Loucy (cell line): Measurements from ENCODE around the gene FGD3.
A peak's percentile ranks its signal among the peaks of the same experiment; 100 is the strongest.

Experiments used
- H2AFZ ChIP-seq: fragments of 200-600 bp; sonication (generic); 2 replicates; pipeline ENCODE4 v1.6.0; 2016; ENCODE audit warnings: antibody characterized with exemption, mild to moderate bottlenecking, low read length, moderate library complexity
- H3F3A ChIP-seq: fragments of 200-600 bp; 2 replicates; pipeline ENCODE4 v1.6.0; 2016; ENCODE audit warnings: antibody characterized with exemption, low read depth, mild to moderate bottlenecking
- H3K27me3 ChIP-seq: fragments of 200-600 bp; sonication (generic); 2 replicates; pipeline ENCODE4 v1.6.1; 2014; ENCODE audit warnings: low read length, mild to moderate bottlenecking; ENCODE audit not compliant: insufficient read depth, poor library complexity, severe bottlenecking
- H3K36me3 ChIP-seq: fragments of 200-600 bp; sonication (generic); 2 replicates; pipeline ENCODE4 v1.6.1; 2016; ENCODE audit warnings: low read length; ENCODE audit not compliant: insufficient read depth
- H3K4me1 ChIP-seq: fragments of 200-600 bp; sonication (generic); 2 replicates; pipeline ENCODE4 v1.5.1; 2014; ENCODE audit warnings: low read length, mild to moderate bottlenecking; ENCODE audit not compliant: insufficient read depth, poor library complexity, severe bottlenecking
- H3K4me2 ChIP-seq: fragments of 200-600 bp; sonication (generic); 2 replicates; pipeline ENCODE4 v1.6.0; 2014; ENCODE audit warnings: antibody characterized with exemption, low read length, low read depth, mild to moderate bottlenecking; ENCODE audit not compliant: poor library complexity, severe bottlenecking
- H3K4me3 ChIP-seq: fragments of 200-600 bp; sonication (generic); 2 replicates; pipeline ENCODE4 v1.5.1; 2014; ENCODE audit warnings: low read length, mild to moderate bottlenecking, mixed read lengths; ENCODE audit not compliant: poor library complexity, severe bottlenecking
- H3K79me2 ChIP-seq: fragments of 200-600 bp; sonication (generic); 2 replicates; pipeline ENCODE4 v1.6.1; 2014; ENCODE audit warnings: low read length; ENCODE audit not compliant: insufficient read depth
- H3K9ac ChIP-seq: fragments of 200-600 bp; sonication (generic); 2 replicates; pipeline ENCODE4 v1.6.0; 2014; ENCODE audit warnings: mild to moderate bottlenecking, low read depth, low read length, moderate library complexity; ENCODE audit not compliant: poor library complexity, severe bottlenecking
- H3K9me2 ChIP-seq: fragments of 200-600 bp; sonication (generic); replicated peaks from 2 replicates; pipeline ENCODE4 v1.6.1; 2016; ENCODE audit warnings: low read depth, low read length, mixed read lengths
- H3K9me3 ChIP-seq: fragments of 200-600 bp; sonication (generic); 2 replicates; pipeline ENCODE4 v1.6.1; 2014; ENCODE audit warnings: mild to moderate bottlenecking, antibody characterized with exemption, low read length, low read depth; ENCODE audit not compliant: insufficient read depth
- H4K20me1 ChIP-seq: fragments of 200-600 bp; sonication (generic); 2 replicates; pipeline ENCODE4 v1.6.0; 2014; ENCODE audit warnings: antibody characterized with exemption, low read length, mild to moderate bottlenecking; ENCODE audit not compliant: insufficient read depth, poor library complexity, severe bottlenecking
- EZH2phosphoT487 ChIP-seq: fragments of 200-600 bp; IDR thresholded peaks from 2 replicates; pipeline ENCODE4 v1.6.1; 2018; ENCODE audit warnings: antibody characterized with exemption, mild to moderate bottlenecking, moderate library complexity, borderline replicate concordance
- TF ChIP-seq, protein P1 (sequence below): fragments of 200-600 bp; sonication (generic); conservative IDR thresholded peaks from 2 replicates; pipeline ENCODE4 v1.5.1; 2014; ENCODE audit warnings: mild to moderate bottlenecking, antibody characterized with exemption, low read length

FGD3 gene

DNA sequence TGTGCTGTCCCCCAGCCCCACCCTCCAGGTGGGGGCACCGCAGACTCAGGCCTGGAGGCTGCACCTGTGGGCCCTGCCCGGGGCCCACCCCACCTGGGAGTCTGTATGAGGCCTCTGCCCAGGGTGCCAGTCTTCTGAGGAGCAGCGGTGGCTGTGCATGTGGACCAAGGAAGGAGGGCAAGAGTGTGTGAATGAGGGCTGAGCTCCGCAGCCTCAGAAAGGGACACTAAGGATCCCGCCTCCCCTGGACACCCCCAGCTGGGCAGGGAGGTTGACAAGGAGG is 19.1 kb downstream of the FGD3 start:
- peaks cover 82% of the 10 kb centered on the region for H3K79me2 ChIP-seq
- H3K9ac ChIP-seq, result peak overlapping the region; percentile 97
- H3K27me3 ChIP-seq, result no peaks in the 10 kb centered on the region
- H3K4me1 ChIP-seq, result peaks cover 70% of the 10 kb centered on the region
- H4K20me1 ChIP-seq, result peaks cover 42% of the 10 kb centered on the region
- TF ChIP-seq EZH2phosphoT487, result no peak
- TF ChIP-seq, protein P1, sequence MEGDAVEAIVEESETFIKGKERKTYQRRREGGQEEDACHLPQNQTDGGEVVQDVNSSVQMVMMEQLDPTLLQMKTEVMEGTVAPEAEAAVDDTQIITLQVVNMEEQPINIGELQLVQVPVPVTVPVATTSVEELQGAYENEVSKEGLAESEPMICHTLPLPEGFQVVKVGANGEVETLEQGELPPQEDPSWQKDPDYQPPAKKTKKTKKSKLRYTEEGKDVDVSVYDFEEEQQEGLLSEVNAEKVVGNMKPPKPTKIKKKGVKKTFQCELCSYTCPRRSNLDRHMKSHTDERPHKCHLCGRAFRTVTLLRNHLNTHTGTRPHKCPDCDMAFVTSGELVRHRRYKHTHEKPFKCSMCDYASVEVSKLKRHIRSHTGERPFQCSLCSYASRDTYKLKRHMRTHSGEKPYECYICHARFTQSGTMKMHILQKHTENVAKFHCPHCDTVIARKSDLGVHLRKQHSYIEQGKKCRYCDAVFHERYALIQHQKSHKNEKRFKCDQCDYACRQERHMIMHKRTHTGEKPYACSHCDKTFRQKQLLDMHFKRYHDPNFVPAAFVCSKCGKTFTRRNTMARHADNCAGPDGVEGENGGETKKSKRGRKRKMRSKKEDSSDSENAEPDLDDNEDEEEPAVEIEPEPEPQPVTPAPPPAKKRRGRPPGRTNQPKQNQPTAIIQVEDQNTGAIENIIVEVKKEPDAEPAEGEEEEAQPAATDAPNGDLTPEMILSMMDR, result no peak
- H3K4me2 ChIP-seq, result peak overlapping the region; percentile 100
- no peaks in the 10 kb centered on the region for H3K36me3 ChIP-seq
- H2AFZ ChIP-seq, result no peak overlapping the region
- H3F3A ChIP-seq, result no peaks in the 10 kb centered on the region
- peak overlapping the region; percentile 83 for H3K4me3 ChIP-seq
- H3K9me3 ChIP-seq, result no peaks in the 10 kb centered on the region
- no peaks in the 10 kb centered on the region for H3K9me2 ChIP-seq

DNA sequence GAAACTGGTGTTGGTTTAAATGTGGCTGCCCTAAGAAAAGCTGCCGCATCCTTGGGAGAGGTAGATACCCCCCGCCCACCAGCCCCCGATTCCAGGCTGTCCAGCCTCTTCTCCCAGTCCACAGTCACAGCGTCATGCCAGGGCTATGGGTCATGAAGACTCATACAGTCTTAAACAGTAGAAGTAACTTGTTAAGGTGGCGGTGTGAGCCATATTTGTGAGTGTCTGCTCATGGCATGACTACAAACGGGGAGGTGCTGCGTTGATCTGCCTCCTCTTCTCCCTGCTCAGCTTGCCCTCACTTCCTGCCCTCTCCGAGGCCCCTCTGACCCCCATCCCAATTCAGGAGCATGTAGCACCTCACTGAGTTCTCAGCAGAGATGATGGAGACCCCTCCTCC is 20.8 kb downstream of the FGD3 start:
- peaks cover 98% of the 10 kb centered on the region for H3K79me2 ChIP-seq

DNA sequence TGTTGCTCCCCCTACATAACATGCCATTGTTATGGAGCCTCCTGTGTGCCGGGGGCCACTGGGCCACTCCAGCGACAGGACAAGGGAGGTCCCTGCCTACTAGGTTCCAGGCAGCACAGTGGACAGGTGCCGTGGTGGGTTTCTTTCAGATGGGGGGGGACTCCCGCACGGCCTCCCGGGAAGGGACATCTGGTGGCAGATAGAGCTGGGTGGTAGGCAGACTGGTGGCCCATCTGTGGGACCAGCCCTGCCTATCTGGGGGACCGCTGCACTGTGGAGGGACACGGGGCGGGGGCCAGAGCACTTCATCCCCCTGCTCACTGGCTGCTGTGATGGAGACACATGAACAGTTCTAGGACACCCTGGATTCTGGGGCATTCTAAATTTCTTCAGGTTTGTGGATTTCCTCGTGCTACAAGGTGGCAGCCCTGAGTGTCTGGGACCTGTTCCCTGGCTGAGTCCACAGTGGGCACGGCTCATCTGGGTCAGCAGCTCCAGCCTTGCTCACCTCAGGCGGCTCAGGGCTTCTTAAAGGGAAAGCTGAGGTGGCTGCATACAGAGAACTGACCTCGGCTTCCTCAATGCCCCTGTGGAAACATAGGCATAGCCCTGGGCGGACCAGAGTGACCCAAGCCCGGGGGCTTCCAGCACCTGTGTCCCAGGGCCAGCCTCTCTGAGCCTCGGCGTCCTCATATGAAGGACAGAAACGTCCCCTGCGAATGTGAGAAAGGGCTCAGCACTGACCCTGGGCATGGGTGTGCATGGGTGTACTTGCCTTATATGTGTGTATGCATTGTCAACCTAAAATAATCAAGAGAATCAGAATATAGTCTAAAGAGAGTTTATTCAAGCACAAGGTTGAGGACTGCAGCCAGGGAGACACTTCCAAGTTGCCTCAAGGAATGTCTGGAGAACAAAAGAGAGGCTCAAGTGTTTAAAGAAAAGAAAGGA is 22.5 kb downstream of the FGD3 start:
- Histone ChIP-seq H3K36me3 (peaks cover 2% of the 10 kb centered on the region; the same call in 1 of the 2 replicates), H3K9me3 (no peaks in the 10 kb centered on the region), H3K4me2 (peak overlapping the region; percentile 100), H3K4me3 (peak overlapping the region; percentile 83), H3K9me2 (no peaks in the 10 kb centered on the region), H3K4me1 (peaks cover 69% of the 10 kb centered on the region), H3K79me2 (peaks cover 100% of the 10 kb centered on the region), H3F3A (no peaks in the 10 kb centered on the region), H3K27me3 (no peaks in the 10 kb centered on the region), H2AFZ (no peak overlapping the region), H4K20me1 (peaks cover 62% of the 10 kb centered on the region), H3K9ac (peak overlapping the region; percentile 31)
- TF ChIP-seq EZH2phosphoT487, result no peak
- TF ChIP-seq, protein P1, result no peak

More for the DNA sequence above, 20.8 kb downstream of the FGD3 start:
- no peaks in the 10 kb centered on the region for H3F3A ChIP-seq
- H3K9me2 ChIP-seq, result no peaks in the 10 kb centered on the region
- TF ChIP-seq, protein P1, result no peak
- no peak for TF ChIP-seq EZH2phosphoT487
- H3K4me2 ChIP-seq, result peak overlapping the region; percentile 100
- no peaks in the 10 kb centered on the region for H3K36me3 ChIP-seq
- peak overlapping the region; percentile 26 for H3K9ac ChIP-seq
- H3K4me1 ChIP-seq, result peaks cover 70% of the 10 kb centered on the region
- peaks cover 50% of the 10 kb centered on the region for H4K20me1 ChIP-seq
- H3K4me3 ChIP-seq, result peak overlapping the region; percentile 83
- H3K27me3 ChIP-seq, result no peaks in the 10 kb centered on the region
- H2AFZ ChIP-seq, result no peak overlapping the region
- no peaks in the 10 kb centered on the region for H3K9me3 ChIP-seq
